ENCODE results near the gene CLIC5.

CLIC5 gene

GRCh38 chr6:45931232-45931631 is 84.4 kb downstream of the CLIC5 start:
- TF ChIP-seq NFIC (IDR thresholded peaks at IDR 0.05) (no peak), TAF1 (IDR thresholded peaks at IDR 0.05; ENCODE audit: low read depth) (no peak), ZBTB7A (IDR thresholded peaks at IDR 0.05; ENCODE audit: low read depth) (no peak), EGR1 (IDR thresholded peaks at IDR 0.05) (no peak), MAX (IDR thresholded peaks at IDR 0.05) (no peak), CEBPB (IDR thresholded peaks at IDR 0.05) (no peak), REST (IDR thresholded peaks at IDR 0.05; ENCODE audit: low read depth) (no peak), TEAD4 (IDR thresholded peaks at IDR 0.05) (no peak), EP300 (IDR thresholded peaks at IDR 0.05; ENCODE audit: borderline replicate concordance) (no peak), USF1 (IDR thresholded peaks at IDR 0.05) (no peak), RAD21 (IDR thresholded peaks at IDR 0.05; ENCODE audit: low read depth) (no peak), YY1 (IDR thresholded peaks at IDR 0.05; ENCODE audit: low read depth) (no peak), CREB1 (IDR thresholded peaks at IDR 0.05; ENCODE audit: low read depth) (no peak), FOXM1 (IDR thresholded peaks at IDR 0.05; ENCODE audit: borderline replicate concordance, low read depth) (no peak), TCF12 (IDR thresholded peaks at IDR 0.05; ENCODE audit: low read depth) (no peak)

GRCh38 chr6:45930420-45931040 is 85.1 kb downstream of the CLIC5 start:
- TF ChIP-seq RAD21 (IDR thresholded peaks at IDR 0.05; ENCODE audit: low read depth) (peak; percentile 95), CREB1 (IDR thresholded peaks at IDR 0.05; ENCODE audit: low read depth) (no peak), TEAD4 (IDR thresholded peaks at IDR 0.05) (no peak), EGR1 (IDR thresholded peaks at IDR 0.05) (no peak), REST (IDR thresholded peaks at IDR 0.05; ENCODE audit: low read depth) (no peak), TAF1 (IDR thresholded peaks at IDR 0.05; ENCODE audit: low read depth) (no peak)

- TF ChIP-seq TCF12 (IDR thresholded peaks at IDR 0.05; ENCODE audit: low read depth) = no peak
- TF ChIP-seq TAF1 (IDR thresholded peaks at IDR 0.05; ENCODE audit: low read depth) = no peak
- no peak for TF ChIP-seq TEAD4 (IDR thresholded peaks at IDR 0.05)
- no peak for TF ChIP-seq EP300 (IDR thresholded peaks at IDR 0.05; ENCODE audit: borderline replicate concordance)
- TF ChIP-seq FOXM1 (IDR thresholded peaks at IDR 0.05; ENCODE audit: borderline replicate concordance, low read depth) = no peak
- no peak for TF ChIP-seq USF1 (IDR thresholded peaks at IDR 0.05)
- no peak for TF ChIP-seq REST (IDR thresholded peaks at IDR 0.05; ENCODE audit: low read depth)
- TF ChIP-seq MAX (IDR thresholded peaks at IDR 0.05) = no peak
- TF ChIP-seq ZBTB7A (IDR thresholded peaks at IDR 0.05; ENCODE audit: low read depth) = no peak
- TF ChIP-seq RAD21 (IDR thresholded peaks at IDR 0.05; ENCODE audit: low read depth) = no peak
- no peak for TF ChIP-seq NFIC (IDR thresholded peaks at IDR 0.05)
Observed at GRCh38 chr6:45929421-45930361, 86.0 kb downstream of the CLIC5 start.

GRCh38 chr6:45928721-45929305 is 86.8 kb downstream of the CLIC5 start:
- TF ChIP-seq TEAD4 (IDR thresholded peaks at IDR 0.05) (no peak), REST (IDR thresholded peaks at IDR 0.05; ENCODE audit: low read depth) (no peak), MAX (IDR thresholded peaks at IDR 0.05) (no peak), EP300 (IDR thresholded peaks at IDR 0.05; ENCODE audit: borderline replicate concordance) (no peak), RAD21 (IDR thresholded peaks at IDR 0.05; ENCODE audit: low read depth) (no peak), TAF1 (IDR thresholded peaks at IDR 0.05; ENCODE audit: low read depth) (no peak), USF1 (IDR thresholded peaks at IDR 0.05) (no peak), CEBPB (IDR thresholded peaks at IDR 0.05) (no peak), ZBTB7A (IDR thresholded peaks at IDR 0.05; ENCODE audit: low read depth) (no peak), EGR1 (IDR thresholded peaks at IDR 0.05) (no peak), NFIC (IDR thresholded peaks at IDR 0.05) (no peak), YY1 (IDR thresholded peaks at IDR 0.05; ENCODE audit: low read depth) (no peak), CREB1 (IDR thresholded peaks at IDR 0.05; ENCODE audit: low read depth) (no peak), TCF12 (IDR thresholded peaks at IDR 0.05; ENCODE audit: low read depth) (no peak), FOXM1 (IDR thresholded peaks at IDR 0.05; ENCODE audit: borderline replicate concordance, low read depth) (no peak)
